ENCODE results near the gene COL17A1.

DNA sequence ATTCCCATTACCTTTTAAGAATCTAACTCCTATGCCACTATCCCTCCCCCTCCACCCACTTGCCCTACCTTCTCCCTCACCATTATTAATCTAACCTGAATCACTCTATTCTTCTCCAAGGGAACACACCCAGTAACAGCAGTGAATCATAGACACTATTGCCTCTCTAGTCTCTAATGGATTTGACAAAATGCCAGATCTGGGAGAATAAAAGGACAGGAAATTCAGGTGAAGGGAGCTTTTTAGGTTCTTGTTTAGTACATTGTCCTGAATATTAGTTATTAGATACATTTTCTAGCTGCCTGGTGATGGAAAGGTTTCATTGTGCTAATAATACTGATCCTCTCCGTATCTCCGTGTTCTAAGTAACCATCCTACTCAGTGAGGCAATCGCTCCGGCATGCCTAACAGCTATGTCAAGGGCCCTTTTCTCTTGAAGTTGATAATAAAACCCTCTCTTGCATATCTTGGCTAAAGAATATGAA is 32.2 kb upstream of the COL17A1 start:
- TF ChIP-seq, protein P1, sequence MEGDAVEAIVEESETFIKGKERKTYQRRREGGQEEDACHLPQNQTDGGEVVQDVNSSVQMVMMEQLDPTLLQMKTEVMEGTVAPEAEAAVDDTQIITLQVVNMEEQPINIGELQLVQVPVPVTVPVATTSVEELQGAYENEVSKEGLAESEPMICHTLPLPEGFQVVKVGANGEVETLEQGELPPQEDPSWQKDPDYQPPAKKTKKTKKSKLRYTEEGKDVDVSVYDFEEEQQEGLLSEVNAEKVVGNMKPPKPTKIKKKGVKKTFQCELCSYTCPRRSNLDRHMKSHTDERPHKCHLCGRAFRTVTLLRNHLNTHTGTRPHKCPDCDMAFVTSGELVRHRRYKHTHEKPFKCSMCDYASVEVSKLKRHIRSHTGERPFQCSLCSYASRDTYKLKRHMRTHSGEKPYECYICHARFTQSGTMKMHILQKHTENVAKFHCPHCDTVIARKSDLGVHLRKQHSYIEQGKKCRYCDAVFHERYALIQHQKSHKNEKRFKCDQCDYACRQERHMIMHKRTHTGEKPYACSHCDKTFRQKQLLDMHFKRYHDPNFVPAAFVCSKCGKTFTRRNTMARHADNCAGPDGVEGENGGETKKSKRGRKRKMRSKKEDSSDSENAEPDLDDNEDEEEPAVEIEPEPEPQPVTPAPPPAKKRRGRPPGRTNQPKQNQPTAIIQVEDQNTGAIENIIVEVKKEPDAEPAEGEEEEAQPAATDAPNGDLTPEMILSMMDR (IDR thresholded peaks at IDR 0.05) = no peak
- no peak for TF ChIP-seq POLR2A (IDR thresholded peaks at IDR 0.05)
- no peak for TF ChIP-seq POLR2AphosphoS5 (IDR thresholded peaks at IDR 0.05)

All from transverse colon (tissue), 4 donors.